Measurements from ENCODE around the gene XIRP1. TPM values are rescaled to one million over a fixed set of nuclear protein-coding genes. Genes with fewer than 3 reads are reported as not detected.
A peak's percentile ranks its signal among the peaks of the same experiment; 100 is the strongest.
"Not testable (repeated sequence)": the region's sequence is repeated elsewhere in the genome, so short reads cannot be mapped to it uniquely, and the experiment has no call there.

XIRP1 gene
- total RNA-seq, 4 donors from 2014 or later: 0.18 to 0.19 TPM; not detected in 2

DNA sequence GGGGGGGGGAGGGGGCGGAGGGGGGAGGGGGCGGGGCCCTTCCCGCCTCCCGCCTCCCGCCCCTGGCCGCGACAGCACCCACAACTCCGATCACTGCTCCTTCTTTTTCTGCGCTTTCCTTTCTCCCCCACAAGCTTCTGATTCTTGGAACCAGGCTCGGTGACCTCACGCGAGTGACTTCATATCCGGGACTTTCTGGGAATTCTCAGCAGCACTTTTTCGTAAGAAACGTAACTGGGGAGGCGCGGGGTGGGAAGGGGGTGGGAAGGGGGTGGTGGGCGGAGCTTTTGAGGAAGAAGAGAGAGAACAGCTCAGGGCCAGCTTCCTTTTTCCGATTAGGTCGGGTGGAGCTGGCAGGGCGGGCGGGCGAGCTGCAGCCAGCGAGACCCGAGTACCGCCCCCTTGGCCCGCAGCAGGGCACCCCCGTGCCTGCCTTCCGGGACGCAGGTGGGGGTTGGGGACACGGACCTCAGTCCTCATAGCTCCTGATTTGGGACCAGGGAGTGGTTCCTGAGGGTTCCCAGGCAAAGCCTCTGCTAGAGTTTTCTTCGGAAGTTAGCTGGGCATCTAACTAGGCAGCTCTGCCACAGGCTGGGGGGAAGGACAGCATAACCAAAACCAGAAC lies 14.6 kb downstream of the XIRP1 start:
- Histone ChIP-seq H3K27ac (peak overlapping the region; percentile 76 to 90 (median 88)), H3K9me3 (no peaks in the 10 kb centered on the region), H3K27me3 (no peaks in the 10 kb centered on the region), H3K36me3 (no peaks in the 10 kb centered on the region), H3K4me3 (peak overlapping the region; percentile 23 to 67 (median 50)), H3K4me1 (peaks cover 19 to 62% (median 34%) of the 10 kb centered on the region in 3 donors)
- TF ChIP-seq POLR2A (IDR thresholded peaks at IDR 0.05): peak in 2 of 4 donors; percentile 35 to 58
- TF ChIP-seq, protein P1, sequence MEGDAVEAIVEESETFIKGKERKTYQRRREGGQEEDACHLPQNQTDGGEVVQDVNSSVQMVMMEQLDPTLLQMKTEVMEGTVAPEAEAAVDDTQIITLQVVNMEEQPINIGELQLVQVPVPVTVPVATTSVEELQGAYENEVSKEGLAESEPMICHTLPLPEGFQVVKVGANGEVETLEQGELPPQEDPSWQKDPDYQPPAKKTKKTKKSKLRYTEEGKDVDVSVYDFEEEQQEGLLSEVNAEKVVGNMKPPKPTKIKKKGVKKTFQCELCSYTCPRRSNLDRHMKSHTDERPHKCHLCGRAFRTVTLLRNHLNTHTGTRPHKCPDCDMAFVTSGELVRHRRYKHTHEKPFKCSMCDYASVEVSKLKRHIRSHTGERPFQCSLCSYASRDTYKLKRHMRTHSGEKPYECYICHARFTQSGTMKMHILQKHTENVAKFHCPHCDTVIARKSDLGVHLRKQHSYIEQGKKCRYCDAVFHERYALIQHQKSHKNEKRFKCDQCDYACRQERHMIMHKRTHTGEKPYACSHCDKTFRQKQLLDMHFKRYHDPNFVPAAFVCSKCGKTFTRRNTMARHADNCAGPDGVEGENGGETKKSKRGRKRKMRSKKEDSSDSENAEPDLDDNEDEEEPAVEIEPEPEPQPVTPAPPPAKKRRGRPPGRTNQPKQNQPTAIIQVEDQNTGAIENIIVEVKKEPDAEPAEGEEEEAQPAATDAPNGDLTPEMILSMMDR (IDR thresholded peaks at IDR 0.05): no peak
- intact Hi-C loops (cut with DNase I): no loop called here
- DNase-seq: peak; percentile 52
- WGBS, 2 donors: 2 to 3% methylated on average over 8 to 10 of the region's 32 CpGs

DNA sequence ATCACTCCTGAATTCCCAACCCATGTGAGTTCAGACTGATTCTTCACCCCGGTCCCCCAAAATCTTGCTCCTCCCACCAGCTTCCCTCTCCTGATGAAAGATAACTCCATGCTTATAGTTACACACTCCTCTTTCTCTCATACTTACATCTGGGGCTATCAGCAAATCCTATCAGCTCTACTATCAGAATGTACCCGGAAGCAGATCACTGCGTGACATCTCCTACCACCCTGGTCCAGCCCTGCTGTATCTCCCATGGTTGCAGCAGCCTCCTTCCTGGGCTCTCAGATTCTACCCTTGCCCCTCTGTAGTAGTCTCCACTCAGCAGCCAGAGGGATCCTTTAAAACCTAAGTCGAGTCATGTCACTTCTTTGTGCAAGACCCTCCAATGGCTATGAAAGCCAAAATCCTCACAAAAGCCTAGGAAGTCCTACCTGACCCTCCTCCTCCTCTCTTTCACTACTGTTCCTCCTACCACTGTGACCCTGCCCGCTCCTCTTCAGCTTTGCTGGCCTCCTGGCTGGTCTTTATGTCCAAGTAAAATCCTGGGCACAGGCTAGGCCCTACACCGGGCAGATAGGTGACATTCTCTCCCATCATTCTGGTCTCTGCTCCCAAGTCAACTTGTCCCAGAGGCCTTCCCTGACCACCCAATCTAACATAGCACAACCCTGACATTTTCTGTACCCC lies 16.2 kb downstream of the XIRP1 start:
- 93 to 95% methylated on average over 6 of the region's 6 CpGs for WGBS, 2 donors
- no peak for TF ChIP-seq POLR2A (IDR thresholded peaks at IDR 0.05)
- TF ChIP-seq, protein P1 (IDR thresholded peaks at IDR 0.05): no peak
- Histone ChIP-seq H3K4me3 (no peak overlapping the region), H3K27ac (peak overlapping the region in 3 of 4 donors; percentile 86 to 90 (median 90)), H3K36me3 (no peaks in the 10 kb centered on the region), H3K4me1 (peaks cover 19 to 45% (median 31%) of the 10 kb centered on the region in 3 donors), H3K9me3 (no peaks in the 10 kb centered on the region), H3K27me3 (no peaks in the 10 kb centered on the region)
- no peak for DNase-seq
- intact Hi-C loops (cut with DNase I): no loop called here

DNA sequence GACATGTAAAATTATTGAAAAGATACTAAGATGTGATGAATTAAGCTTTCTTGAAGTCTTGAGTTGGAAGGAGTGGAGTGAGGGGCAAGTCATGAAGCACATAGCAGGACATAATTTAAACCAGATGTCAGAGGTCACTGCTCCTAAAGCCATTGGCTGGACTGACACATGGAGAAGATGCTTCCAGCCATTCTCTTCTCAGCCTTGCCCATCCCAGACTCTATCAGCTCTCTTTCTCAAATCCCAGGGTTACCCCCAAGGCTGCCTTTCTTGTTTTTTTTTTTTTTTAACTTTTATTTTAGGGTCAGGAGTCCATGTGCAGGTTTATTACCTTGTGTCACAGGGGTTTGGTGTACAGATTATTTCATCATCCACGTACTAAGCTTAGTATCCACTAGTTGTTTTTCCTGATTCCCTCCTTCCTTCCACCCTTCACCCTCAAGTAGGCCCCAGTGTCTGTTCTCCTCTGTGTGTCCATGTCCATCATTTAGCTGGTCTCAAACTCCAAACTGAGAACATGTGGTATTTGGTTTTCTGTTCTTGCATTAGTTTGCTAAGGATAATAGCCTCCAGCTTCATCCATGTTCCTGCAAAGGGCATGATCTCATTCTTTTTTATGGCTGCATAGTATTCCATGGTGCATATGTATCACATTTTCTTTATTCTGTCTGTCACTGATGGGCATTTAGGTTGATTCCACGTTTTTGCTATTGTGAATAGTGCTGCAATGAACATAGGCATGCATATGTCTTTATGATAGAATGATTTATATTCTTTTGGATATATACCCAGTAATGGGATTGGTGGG lies 18.9 kb downstream of the XIRP1 start:
- Histone ChIP-seq H3K4me1 (peaks cover 7 to 19% (median 15%) of the 10 kb centered on the region in 3 donors), H3K27me3 (no peaks in the 10 kb centered on the region), H3K4me3 (no peak overlapping the region), H3K36me3 (no peaks in the 10 kb centered on the region), H3K9me3 (no peaks in the 10 kb centered on the region), H3K27ac (no peak overlapping the region)
- no peak for DNase-seq
- intact Hi-C loops (cut with DNase I): no loop called here
- TF ChIP-seq, protein P1 (IDR thresholded peaks at IDR 0.05): no peak
- no peak for TF ChIP-seq POLR2A (IDR thresholded peaks at IDR 0.05)
- WGBS, 2 donors: 60 to 72% methylated on average over 2 of the region's 2 CpGs

DNA sequence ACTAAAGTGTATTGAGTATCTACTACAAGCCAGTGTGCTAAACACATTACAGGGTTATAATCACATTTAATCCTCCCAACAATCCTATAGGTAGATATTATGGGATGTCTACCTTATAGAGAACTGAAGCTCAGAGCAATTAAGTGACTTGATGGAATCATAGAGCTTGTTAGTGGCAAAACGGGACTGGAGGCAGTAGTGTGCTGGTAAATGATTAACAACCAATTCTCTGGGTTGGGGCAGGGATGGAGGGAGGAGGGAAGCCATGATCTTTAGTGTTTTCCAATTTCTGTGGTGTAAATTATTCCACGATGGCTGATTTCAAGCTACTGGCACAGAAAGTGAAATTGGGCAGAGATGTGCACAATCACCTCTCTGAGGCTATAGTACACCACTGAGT lies 20.5 kb downstream of the XIRP1 start:
- Histone ChIP-seq H3K36me3 (no peaks in the 10 kb centered on the region), H3K27me3 (no peaks in the 10 kb centered on the region), H3K27ac (no peak overlapping the region), H3K4me3 (no peak overlapping the region), H3K4me1 (peaks cover 3 to 8% (median 4%) of the 10 kb centered on the region in 3 donors), H3K9me3 (no peaks in the 10 kb centered on the region)
- DNase-seq: no peak
- intact Hi-C loops (cut with DNase I): no loop called here
- TF ChIP-seq, protein P1 (IDR thresholded peaks at IDR 0.05): no peak
- TF ChIP-seq POLR2A (IDR thresholded peaks at IDR 0.05): no peak
- 69 to 82% methylated on average over 2 of the region's 2 CpGs for WGBS, 2 donors

DNA sequence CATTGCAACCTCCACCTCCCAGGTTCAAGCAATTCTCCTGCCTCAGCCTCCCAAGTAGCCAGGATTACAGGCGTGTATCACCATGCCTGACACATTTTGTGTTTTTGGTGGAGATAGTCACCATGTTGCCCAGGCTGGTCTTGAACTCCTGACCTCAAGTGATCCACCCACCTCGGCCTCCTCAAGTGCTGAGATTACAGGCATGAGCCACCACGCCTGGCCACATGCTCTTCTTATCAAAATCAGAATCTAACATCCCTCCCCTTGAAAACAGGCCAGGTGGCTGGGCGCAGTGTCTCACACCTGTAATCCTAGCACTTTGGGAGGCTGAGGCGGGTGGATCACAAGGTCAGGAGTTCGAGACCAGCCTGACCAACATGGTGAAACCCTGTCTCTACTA lies 21.5 kb downstream of the XIRP1 start:
- intact Hi-C loops (cut with DNase I); H3K27ac ChIP-seq; DNase-seq; H3K9me3 ChIP-seq; H3K27me3 ChIP-seq; H3K4me3 ChIP-seq; H3K36me3 ChIP-seq: not testable (repeated sequence)
- H3K4me1 ChIP-seq: peaks cover 0 to 15% (median 5%) of the 10 kb centered on the region in 3 donors
- 70 to 82% methylated on average over 4 to 6 of the region's 6 CpGs for WGBS, 2 donors

All from esophagus squamous epithelium (tissue), 5 donors.